ENCODE results near the gene SNAPIN.

Gene SNAPIN

DNA sequence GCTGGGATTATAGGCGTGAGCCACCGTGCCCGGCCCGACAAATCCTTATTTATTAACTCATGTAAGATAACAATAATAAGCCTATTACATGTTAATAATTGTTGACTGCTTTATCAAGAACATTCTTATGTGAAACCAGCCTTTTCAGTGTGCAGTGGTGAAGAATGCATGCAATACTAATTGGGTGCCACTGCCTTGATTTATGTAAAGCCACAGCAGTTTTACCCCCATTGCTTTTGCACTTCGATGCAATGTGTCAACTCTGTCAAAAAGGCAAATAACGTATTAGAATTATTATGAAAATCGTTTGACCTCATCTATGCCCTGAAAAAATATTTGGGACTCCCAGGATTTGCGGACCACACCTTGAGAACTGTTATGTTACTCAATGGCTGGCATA, 38.2 kb downstream of the SNAPIN start:
- H3K4me3 ChIP-seq (ENCODE audit: low read depth, low read length) = no peak overlapping the region
- TF ChIP-seq, protein P1, sequence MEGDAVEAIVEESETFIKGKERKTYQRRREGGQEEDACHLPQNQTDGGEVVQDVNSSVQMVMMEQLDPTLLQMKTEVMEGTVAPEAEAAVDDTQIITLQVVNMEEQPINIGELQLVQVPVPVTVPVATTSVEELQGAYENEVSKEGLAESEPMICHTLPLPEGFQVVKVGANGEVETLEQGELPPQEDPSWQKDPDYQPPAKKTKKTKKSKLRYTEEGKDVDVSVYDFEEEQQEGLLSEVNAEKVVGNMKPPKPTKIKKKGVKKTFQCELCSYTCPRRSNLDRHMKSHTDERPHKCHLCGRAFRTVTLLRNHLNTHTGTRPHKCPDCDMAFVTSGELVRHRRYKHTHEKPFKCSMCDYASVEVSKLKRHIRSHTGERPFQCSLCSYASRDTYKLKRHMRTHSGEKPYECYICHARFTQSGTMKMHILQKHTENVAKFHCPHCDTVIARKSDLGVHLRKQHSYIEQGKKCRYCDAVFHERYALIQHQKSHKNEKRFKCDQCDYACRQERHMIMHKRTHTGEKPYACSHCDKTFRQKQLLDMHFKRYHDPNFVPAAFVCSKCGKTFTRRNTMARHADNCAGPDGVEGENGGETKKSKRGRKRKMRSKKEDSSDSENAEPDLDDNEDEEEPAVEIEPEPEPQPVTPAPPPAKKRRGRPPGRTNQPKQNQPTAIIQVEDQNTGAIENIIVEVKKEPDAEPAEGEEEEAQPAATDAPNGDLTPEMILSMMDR (conservative IDR thresholded peaks at IDR 0.05; ENCODE audit: low read depth, low read length) = no peak
- no peak for DNase-seq (ENCODE audit: low read depth)

DNA sequence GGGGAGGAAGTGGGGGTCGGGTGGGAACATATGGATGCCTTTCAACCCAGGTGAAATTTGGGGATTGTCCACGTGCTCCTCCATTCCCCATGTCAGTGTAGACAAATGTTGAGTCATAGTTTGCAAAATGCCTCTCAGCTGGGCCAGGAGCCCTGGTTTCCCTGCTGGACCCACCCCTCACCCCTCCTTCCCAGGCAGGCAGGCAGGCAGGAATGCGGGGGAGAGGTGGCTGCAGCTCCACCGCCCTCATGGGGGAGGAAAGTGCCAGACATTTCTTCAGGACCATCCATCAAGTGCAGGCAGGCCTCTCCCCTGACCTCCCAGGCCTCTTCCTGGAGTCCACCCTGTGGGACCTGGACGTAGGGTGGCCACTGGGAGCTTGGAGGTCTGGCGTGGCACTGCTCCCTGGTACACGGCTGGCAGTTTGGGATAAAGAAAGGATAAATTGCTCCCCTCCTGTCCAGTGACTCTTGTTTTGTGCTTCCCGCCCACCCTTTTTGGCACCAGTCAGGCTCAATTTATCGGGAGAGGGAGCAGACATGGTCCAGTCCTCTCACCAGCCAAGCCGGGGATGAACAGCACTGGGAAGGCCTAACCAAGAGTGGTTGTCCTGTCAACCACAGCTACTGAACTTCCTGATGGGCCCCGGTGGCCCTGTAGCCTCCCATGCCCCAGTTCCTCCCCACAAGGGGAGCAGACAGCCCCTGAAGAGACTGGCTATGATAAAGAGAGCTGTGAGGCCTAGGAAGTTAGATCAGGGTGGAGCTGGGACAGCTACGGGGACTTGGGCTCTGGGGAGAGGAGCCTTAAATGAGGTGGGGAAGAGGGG, 38.9 kb downstream of the SNAPIN start:
- H3K4me3 ChIP-seq (ENCODE audit: low read depth, low read length) = no peak overlapping the region
- no peak for DNase-seq (ENCODE audit: low read depth)
- TF ChIP-seq, protein P1 (conservative IDR thresholded peaks at IDR 0.05; ENCODE audit: low read depth, low read length) = no peak

DNA sequence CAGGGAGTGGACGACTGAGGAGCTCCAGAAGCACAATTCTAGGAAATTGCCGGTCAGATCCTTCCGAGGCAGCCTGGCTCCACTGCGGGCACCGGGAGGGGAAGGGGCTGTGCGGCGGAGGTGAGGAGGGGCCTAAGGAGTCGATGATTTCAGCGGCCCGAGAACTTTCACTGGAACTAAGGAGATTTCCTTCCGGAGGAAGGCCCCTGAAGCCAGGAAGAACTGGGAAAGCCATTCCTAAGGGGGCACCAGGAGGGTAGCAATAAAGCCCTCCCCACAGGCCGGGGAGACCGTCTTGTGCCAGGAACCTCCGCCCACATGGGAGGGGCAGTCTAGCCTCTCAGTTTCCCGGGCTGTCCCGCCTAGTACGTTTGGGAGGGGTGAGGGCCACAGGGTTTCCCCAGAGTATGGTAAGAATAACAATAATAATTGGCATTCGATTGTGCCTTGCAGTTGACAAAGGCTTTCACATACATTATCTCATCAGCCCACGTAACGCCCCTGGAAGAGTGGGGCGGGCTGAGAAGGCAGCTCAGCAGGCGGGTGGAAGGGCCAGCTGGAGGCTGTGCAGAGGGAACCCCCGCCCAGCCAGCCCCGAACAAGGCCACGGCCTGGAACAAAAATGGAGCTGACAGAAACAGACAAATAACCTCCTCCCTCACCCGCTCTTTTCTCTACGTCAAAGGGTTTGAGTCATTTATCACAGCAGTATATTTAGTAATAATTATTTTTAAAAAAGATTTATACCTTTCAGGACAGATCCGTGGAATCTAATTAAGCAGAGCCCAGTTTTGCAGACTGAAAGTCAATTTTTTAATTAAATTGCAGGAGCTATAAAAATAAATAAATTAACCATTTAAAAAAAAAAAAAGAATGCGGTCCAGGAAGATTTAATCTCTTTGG, 39.8 kb downstream of the SNAPIN start:
- TF ChIP-seq, protein P1 (conservative IDR thresholded peaks at IDR 0.05; ENCODE audit: low read depth, low read length) = no peak
- DNase-seq (ENCODE audit: low read depth) = peak; percentile 47
- H3K4me3 ChIP-seq (ENCODE audit: low read depth, low read length) = peak overlapping the region; percentile 20

DNA sequence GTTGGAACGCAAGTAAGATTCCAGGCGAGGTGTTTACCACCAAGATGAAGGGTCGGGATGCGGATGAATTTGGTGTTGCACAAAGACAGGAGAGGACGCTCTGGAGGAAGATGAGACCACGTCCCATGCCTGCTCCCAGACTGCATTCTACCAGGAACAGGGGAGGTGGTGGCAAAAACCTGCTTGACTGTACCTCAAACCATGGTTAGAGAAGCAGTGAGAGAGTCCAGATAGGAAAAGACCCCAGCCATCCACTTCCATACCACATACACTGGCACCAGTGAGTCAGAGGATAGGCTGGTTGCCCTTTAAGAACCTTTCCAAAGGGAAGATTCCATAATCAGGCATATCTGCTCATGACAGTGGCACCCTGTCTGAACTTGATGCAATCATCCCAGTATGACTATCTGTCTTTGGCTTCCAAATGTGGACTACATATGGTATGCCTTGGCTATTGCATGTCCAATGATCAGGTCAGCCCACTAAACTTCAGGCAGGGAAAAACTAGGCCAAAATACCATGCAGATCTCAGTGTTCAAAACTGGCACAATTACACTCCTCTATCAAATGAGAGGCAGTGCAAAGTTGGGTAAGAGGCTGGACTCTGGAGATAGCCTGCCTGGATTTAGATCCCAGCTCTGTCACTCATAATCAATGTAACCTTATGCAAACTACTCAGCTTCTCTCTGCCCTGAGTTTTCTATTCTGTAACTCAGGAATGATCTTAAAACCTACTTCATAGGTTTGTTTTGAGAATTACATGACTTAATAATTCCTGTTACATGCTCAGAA, 40.6 kb downstream of the SNAPIN start:
- TF ChIP-seq, protein P1 (conservative IDR thresholded peaks at IDR 0.05; ENCODE audit: low read depth, low read length) = no peak
- DNase-seq (ENCODE audit: low read depth) = no peak
- no peak overlapping the region for H3K4me3 ChIP-seq (ENCODE audit: low read depth, low read length)

DNA sequence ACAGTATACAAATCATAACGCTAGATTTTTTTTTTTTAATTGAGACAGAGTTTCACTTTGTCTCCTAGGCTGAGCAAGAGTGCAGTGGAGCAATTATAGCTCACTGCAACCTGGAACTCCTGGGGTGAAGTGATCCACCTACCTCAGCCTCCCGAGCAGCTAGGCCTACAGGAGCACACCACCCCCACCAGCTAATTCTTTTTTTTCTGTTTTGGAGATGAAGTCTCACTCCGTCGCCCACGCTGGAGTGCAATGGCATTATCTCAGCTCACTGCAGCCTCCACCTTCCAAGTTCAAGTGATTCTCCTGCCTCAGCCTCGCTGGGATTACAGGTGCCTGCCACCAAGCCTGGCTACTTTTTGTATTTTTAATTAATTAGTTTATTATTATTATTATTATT, 41.3 kb downstream of the SNAPIN start:
- H3K4me3 ChIP-seq (ENCODE audit: low read depth, low read length) = no peak overlapping the region
- TF ChIP-seq, protein P1 (conservative IDR thresholded peaks at IDR 0.05; ENCODE audit: low read depth, low read length) = no peak
- no peak for DNase-seq (ENCODE audit: low read depth)

DNA sequence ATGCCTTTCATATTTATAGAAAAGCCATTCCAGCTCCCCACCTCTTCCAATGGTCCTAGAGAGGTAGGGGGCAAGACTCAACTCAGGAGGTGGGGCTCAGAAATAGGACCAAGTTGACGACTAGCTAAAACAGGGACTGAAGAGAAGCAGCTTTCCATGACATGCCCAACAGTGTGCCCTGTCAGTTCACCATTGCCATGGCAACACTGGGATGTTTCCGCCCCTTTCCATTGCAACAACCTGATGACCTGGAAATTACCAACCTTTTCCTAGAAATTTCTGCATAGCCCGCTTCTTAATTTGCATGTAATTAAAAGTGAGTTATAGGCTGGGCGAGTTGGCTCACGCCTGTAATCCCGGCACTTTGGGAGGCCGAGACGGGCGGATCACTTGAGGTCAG, 47.0 kb downstream of the SNAPIN start:
- H3K4me3 ChIP-seq (ENCODE audit: low read depth, low read length) = no peak overlapping the region
- TF ChIP-seq, protein P1 (conservative IDR thresholded peaks at IDR 0.05; ENCODE audit: low read depth, low read length) = no peak
- no peak for DNase-seq (ENCODE audit: low read depth)
